GM12872 (cell line): ENCODE measurements around the gene SRRM4.
A peak's percentile ranks its signal among the peaks of the same experiment; 100 is the strongest.

Source experiments
- CTCF ChIP-seq: IDR thresholded peaks from 3 replicates; pipeline ENCODE4 v1.5.1; 2011; ENCODE audit warnings: low read depth, mild to moderate bottlenecking, low read length, moderate library complexity; ENCODE audit not compliant: insufficient read depth

Gene SRRM4

GRCh38 chr12:119025786-119026185, 44.4 kb downstream of the SRRM4 start:
- no peak for TF ChIP-seq CTCF

- peak; percentile 69 for TF ChIP-seq CTCF
These were observed 55.8 kb downstream of the SRRM4 start for GRCh38 chr12:119036878-119037825.

- TF ChIP-seq CTCF = no peak
These were observed 62.8 kb downstream of the SRRM4 start for GRCh38 chr12:119044094-119044493.

GRCh38 chr12:119047641-119048040, 66.3 kb downstream of the SRRM4 start:
- TF ChIP-seq CTCF = no peak

- no peak for TF ChIP-seq CTCF
These were observed 69.3 kb downstream of the SRRM4 start for GRCh38 chr12:119050663-119051062.

GRCh38 chr12:119051474-119051873, 70.1 kb downstream of the SRRM4 start:
- no peak for TF ChIP-seq CTCF

GRCh38 chr12:119052001-119052400, 70.7 kb downstream of the SRRM4 start:
- TF ChIP-seq CTCF = no peak
